K562 (cell line): ENCODE data around the gene CDH7.

Experiments used
- JUND ChIP-seq, 2 experiments: IDR thresholded peaks; 2 replicates in 1 of 2; 3 replicates in 1 of 2; pipeline ENCODE4 v1.6.1; 2011; ENCODE audit warnings: borderline replicate concordance in 2 of 2, low read depth in 2 of 2, low read length in 2 of 2, improper control_type of control experiment in 1 of 2, missing biosample characterization in 1 of 2, missing genetic modification characterization in 1 of 2, missing genetic modification reagents in 1 of 2
- NFYB ChIP-seq: IDR thresholded peaks from 2 replicates; pipeline ENCODE4 v1.6.1; 2011; ENCODE audit warnings: mild to moderate bottlenecking, moderate library complexity; ENCODE audit not compliant: insufficient read length; ENCODE audit errors: extremely low read depth
- RBM39 ChIP-seq: fragments of 200-400 bp; formaldehyde crosslinking; optimal IDR thresholded peaks from 2 replicates; pipeline ENCODE3; 2018; ENCODE audit warnings: low read depth, low read length
- REST ChIP-seq, 2 experiments: fragments of 450-650 bp; formaldehyde crosslinking in 1 of 2; IDR thresholded peaks; 2 replicates each; pipeline versions ENCODE4 v1.4.0 to v1.6.1; 2014 to 2020; ENCODE audit warnings: mild to moderate bottlenecking in 2 of 2, borderline replicate concordance in 1 of 2, low read depth in 1 of 2
- ZBTB11 ChIP-seq, 3 experiments: fragments of 200-800 bp in 1 of 3; fragments of 250-450 bp in 1 of 3; fragments of 450-650 bp in 1 of 3; sonication (Bioruptor Pico) in 1 of 3; sonication (Bioruptor generic) in 1 of 3; formaldehyde crosslinking in 1 of 3; IDR thresholded peaks; 2 replicates each; pipeline versions ENCODE4 v1.6.1 to v1.8.0; 2016 to 2022; ENCODE audit warnings: mild to moderate bottlenecking in 2 of 3, missing genetic modification characterization in 2 of 3, missing compliant biosample characterization in 1 of 3, moderate library complexity in 1 of 3
- ZNF282 ChIP-seq: sonication (generic); formaldehyde crosslinking; IDR thresholded peaks from 2 replicates; pipeline ENCODE4 v1.8.1; 2023; ENCODE audit warnings: missing genetic modification reagents
- ZNF347 ChIP-seq: fragments of 450-650 bp; formaldehyde crosslinking; IDR thresholded peaks from 2 replicates; pipeline ENCODE4 v1.4.0; 2020; ENCODE audit warnings: low read depth, mild to moderate bottlenecking, moderate library complexity
- ZZZ3 ChIP-seq: fragments of 450-650 bp; IDR thresholded peaks from 2 replicates; pipeline ENCODE4 v1.6.1; 2016; ENCODE audit warnings: antibody characterized with exemption, mild to moderate bottlenecking, moderate library complexity
- TF ChIP-seq, protein P1 (sequence below): sonication (generic); formaldehyde crosslinking; IDR thresholded peaks from 2 replicates; pipeline ENCODE4 v1.8.0; 2022; ENCODE audit warnings: mild to moderate bottlenecking, low read depth, missing genetic modification reagents

DNA sequence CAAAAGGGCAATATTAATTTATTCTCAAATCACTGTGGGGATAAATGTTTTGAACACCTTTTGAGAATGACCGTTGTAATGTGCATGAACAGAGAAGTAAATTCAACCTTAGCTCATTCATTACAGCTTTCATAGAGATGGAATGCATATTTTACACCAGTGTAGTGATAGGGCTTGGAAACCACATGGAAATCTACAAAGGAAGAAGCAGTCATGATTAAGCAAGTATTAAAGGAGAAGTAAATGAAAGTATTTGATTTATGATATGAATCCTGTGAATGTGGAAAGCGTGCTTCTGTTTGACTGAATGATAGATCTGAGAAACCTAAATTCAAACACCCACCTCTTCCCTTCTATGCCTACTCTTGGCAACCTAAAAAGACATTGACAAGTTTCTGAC, 64.7 kb downstream of the CDH7 start:
- TF ChIP-seq JUND (IDR thresholded peaks at IDR 0.05; ENCODE audit: borderline replicate concordance, low read depth, low read length) (no peak), JUND (tag; IDR thresholded peaks at IDR 0.05; ENCODE audit: borderline replicate concordance, low read depth, low read length) (no peak), ZBTB11 (CRISPR knock-in tag; IDR thresholded peaks at IDR 0.05) (no peak), ZZZ3 (no peak), ZNF282 (no peak), ZNF347 (CRISPR knock-in tag) (no peak), NFYB (no peak), REST (IDR thresholded peaks at IDR 0.05; ENCODE audit: borderline replicate concordance) (no peak), REST (CRISPR knock-in tag; IDR thresholded peaks at IDR 0.05; ENCODE audit: low read depth) (no peak), RBM39 (no peak)
- TF ChIP-seq, protein P1, sequence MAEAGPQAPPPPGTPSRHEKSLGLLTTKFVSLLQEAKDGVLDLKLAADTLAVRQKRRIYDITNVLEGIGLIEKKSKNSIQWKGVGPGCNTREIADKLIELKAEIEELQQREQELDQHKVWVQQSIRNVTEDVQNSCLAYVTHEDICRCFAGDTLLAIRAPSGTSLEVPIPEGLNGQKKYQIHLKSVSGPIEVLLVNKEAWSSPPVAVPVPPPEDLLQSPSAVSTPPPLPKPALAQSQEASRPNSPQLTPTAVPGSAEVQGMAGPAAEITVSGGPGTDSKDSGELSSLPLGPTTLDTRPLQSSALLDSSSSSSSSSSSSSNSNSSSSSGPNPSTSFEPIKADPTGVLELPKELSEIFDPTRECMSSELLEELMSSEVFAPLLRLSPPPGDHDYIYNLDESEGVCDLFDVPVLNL (CRISPR knock-in tag), result no peak
